Suprapubic skin (tissue), 4 donors: ENCODE results near the gene JAZF1. TPM values are rescaled to one million over a fixed set of nuclear protein-coding genes. Genes with fewer than 3 reads are reported as not detected.

ENCODE experiments used
- DNase-seq, 2 donors: peaks; one replicate each; pipeline ENCODE4 v3.0.0-alpha.2; 2019; ENCODE audit warnings: low spot score in 2 of 2
- H3K27ac ChIP-seq: fragments of 200-600 bp; sonication (generic); one replicate; pipeline ENCODE4 v1.5.1; 2019
- H3K27me3 ChIP-seq: fragments of 200-600 bp; sonication (generic); one replicate; pipeline ENCODE4 v1.5.1; 2019
- H3K36me3 ChIP-seq: fragments of 200-600 bp; sonication (generic); one replicate; pipeline ENCODE4 v1.5.1; 2019
- H3K4me1 ChIP-seq: fragments of 200-600 bp; sonication (generic); one replicate; pipeline ENCODE4 v1.5.1; 2019
- H3K4me3 ChIP-seq: fragments of 200-600 bp; sonication (generic); one replicate; pipeline ENCODE4 v1.5.1; 2019; ENCODE audit warnings: mild to moderate bottlenecking
- H3K9me3 ChIP-seq: fragments of 200-600 bp; sonication (generic); one replicate; pipeline ENCODE4 v1.5.1; 2019
- CTCF ChIP-seq, 2 donors: fragments of 200-600 bp in 1 of 2; fragments of 450-650 bp in 1 of 2; sonication (generic) in 1 of 2; IDR thresholded peaks; one replicate each; pipeline ENCODE4 v1.5.1; 2016 to 2019; ENCODE audit warnings: antibody characterized with exemption in 2 of 2, mild to moderate bottlenecking in 1 of 2, moderate library complexity in 1 of 2
- EP300 ChIP-seq: sonication (generic); formaldehyde crosslinking; IDR thresholded peaks from one replicate; pipeline ENCODE4 v1.6.1; 2017; ENCODE audit warnings: antibody characterized with exemption
- POLR2A ChIP-seq, 2 donors: fragments of 450-650 bp; IDR thresholded peaks; one replicate each; pipeline ENCODE4 v1.6.1; 2017; ENCODE audit warnings: antibody characterized with exemption in 2 of 2, mild to moderate bottlenecking in 2 of 2, moderate library complexity in 2 of 2
- POLR2AphosphoS5 ChIP-seq, 3 donors: sonication (generic); formaldehyde crosslinking; IDR thresholded peaks; one replicate each; pipeline ENCODE4 v1.6.1; 2017; ENCODE audit warnings: antibody characterized with exemption in 3 of 3
- WGBS: methylation state at CpG from one replicate; pipeline ENCODE4 v1.1.5; 2018; 5-methylcytosine and 5-hydroxymethylcytosine counted together
- total RNA-seq, 4 donors: library from RNA; depleted of rRNA; stranded (reverse); fragments of >200 nt; gene quantifications; one replicate each; pipeline ENCODE4 v1.1.0, GENCODE V29; 2016

Gene JAZF1
- total RNA-seq, 4 donors from 2014 or later: 5.0 to 8.4 (median 7.4) TPM

DNA sequence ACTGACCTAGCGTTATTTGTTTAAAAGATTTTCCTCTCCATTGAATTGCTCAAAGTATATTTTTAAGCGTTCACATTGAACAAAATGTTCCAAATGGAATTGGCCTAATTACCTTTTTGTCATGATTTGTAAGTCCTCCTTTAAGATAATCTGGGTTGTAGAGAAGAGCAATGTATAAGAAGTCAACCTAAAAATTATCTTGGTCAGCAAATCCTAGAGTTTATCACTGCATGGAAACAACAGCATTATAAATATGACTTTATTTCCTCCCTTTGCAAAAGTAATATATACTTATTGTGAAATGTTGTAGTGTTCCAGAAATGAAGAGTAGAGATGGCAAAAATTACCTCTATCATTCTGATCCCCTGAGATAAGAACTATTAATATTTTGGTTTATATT lies 381.4 kb downstream of the JAZF1 start:
- no peak for DNase-seq
- Histone ChIP-seq H3K27me3 (no peaks in the 10 kb centered on the region), H3K9me3 (no peaks in the 10 kb centered on the region), H3K4me1 (no peaks in the 10 kb centered on the region), H3K4me3 (no peak overlapping the region), H3K27ac (no peak overlapping the region), H3K36me3 (peaks cover 50% of the 10 kb centered on the region)
- 95% methylated on average over 2 of the region's 2 CpGs for WGBS
- TF ChIP-seq EP300 (no peak), CTCF (IDR thresholded peaks at IDR 0.05) (no peak), POLR2AphosphoS5 (IDR thresholded peaks at IDR 0.05) (no peak), POLR2A (IDR thresholded peaks at IDR 0.05) (no peak)

GRCh38 chr7:27795977-27796376 lies 384.6 kb downstream of the JAZF1 start:
- no peak for TF ChIP-seq EP300
- DNase-seq: no peak
- no peaks in the 10 kb centered on the region for H3K27me3 ChIP-seq
- no peaks in the 10 kb centered on the region for H3K4me1 ChIP-seq
- H3K36me3 ChIP-seq: peaks cover 72% of the 10 kb centered on the region
- WGBS: 93% methylated on average over 1 of the region's 1 CpG
- no peak overlapping the region for H3K4me3 ChIP-seq
- no peak overlapping the region for H3K27ac ChIP-seq
- no peaks in the 10 kb centered on the region for H3K9me3 ChIP-seq

DNA sequence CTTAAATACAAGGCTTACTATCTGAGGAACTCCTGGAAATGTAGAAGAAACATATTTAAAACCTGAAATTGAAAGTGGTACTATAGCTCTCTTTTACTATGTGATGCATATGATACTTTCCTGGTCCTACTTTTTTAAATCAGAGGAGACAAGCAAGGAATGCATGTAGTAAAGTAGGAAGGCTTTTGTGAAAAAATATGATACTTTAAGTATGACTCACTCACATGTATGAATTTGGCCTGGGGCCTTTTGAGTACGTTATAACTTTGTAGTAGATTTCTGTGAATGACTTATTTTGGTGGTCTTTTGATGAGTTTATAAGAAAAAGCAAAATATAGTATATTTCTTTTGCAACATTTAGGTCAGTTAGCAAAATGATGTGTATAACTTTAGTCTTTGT lies 386.8 kb downstream of the JAZF1 start:
- Histone ChIP-seq H3K27me3 (no peaks in the 10 kb centered on the region), H3K4me3 (no peak overlapping the region), H3K9me3 (no peaks in the 10 kb centered on the region), H3K4me1 (no peaks in the 10 kb centered on the region), H3K36me3 (peaks cover 63% of the 10 kb centered on the region), H3K27ac (no peak overlapping the region)
- DNase-seq: no peak
- TF ChIP-seq POLR2AphosphoS5 (IDR thresholded peaks at IDR 0.05) (no peak), EP300 (no peak), POLR2A (IDR thresholded peaks at IDR 0.05) (no peak), CTCF (IDR thresholded peaks at IDR 0.05) (no peak)
- WGBS: 34% methylated on average over 1 of the region's 1 CpG

- H3K4me3 ChIP-seq: no peak overlapping the region
- H3K27me3 ChIP-seq: no peaks in the 10 kb centered on the region
- H3K4me1 ChIP-seq: no peaks in the 10 kb centered on the region
- H3K27ac ChIP-seq: no peak overlapping the region
- H3K36me3 ChIP-seq: peaks cover 48% of the 10 kb centered on the region
- TF ChIP-seq POLR2AphosphoS5 (IDR thresholded peaks at IDR 0.05): no peak
- TF ChIP-seq CTCF (IDR thresholded peaks at IDR 0.05): no peak
- TF ChIP-seq POLR2A (IDR thresholded peaks at IDR 0.05): no peak
- no peak for TF ChIP-seq EP300
- no peak for DNase-seq
- H3K9me3 ChIP-seq: no peaks in the 10 kb centered on the region
These were observed 392.2 kb downstream of the JAZF1 start for GRCh38 chr7:27788437-27788836.

- TF ChIP-seq POLR2A (IDR thresholded peaks at IDR 0.05) (no peak), CTCF (IDR thresholded peaks at IDR 0.05) (peak; percentile 8 to 25)
- no peak for DNase-seq
- Histone ChIP-seq H3K4me1 (no peaks in the 10 kb centered on the region), H3K36me3 (peaks cover 31% of the 10 kb centered on the region), H3K9me3 (no peaks in the 10 kb centered on the region), H3K4me3 (no peak overlapping the region), H3K27me3 (no peaks in the 10 kb centered on the region), H3K27ac (no peak overlapping the region)
- 62% methylated on average over 6 of the region's 6 CpGs for WGBS
These were observed 396.1 kb downstream of the JAZF1 start for GRCh38 chr7:27784399-27785053.

- WGBS: 34% methylated on average over 2 of the region's 2 CpGs
- Histone ChIP-seq H3K4me1 (no peaks in the 10 kb centered on the region), H3K27ac (no peak overlapping the region), H3K4me3 (no peak overlapping the region), H3K27me3 (no peaks in the 10 kb centered on the region), H3K9me3 (no peaks in the 10 kb centered on the region), H3K36me3 (peaks cover 24% of the 10 kb centered on the region)
- no peak for DNase-seq
- TF ChIP-seq CTCF (IDR thresholded peaks at IDR 0.05): no peak
- no peak for TF ChIP-seq POLR2AphosphoS5 (IDR thresholded peaks at IDR 0.05)
- TF ChIP-seq EP300: no peak
- TF ChIP-seq POLR2A (IDR thresholded peaks at IDR 0.05): no peak
These were observed 397.7 kb downstream of the JAZF1 start for GRCh38 chr7:27782849-27783248.
